CD4-positive, CD25-positive, alpha-beta regulatory T cell (primary cell): Measurements from ENCODE around the gene OR51E1. TPM values are rescaled to one million over a fixed set of nuclear protein-coding genes. Genes with fewer than 3 reads are reported as not detected.

Source experiments
- ATAC-seq, 2 donors: fragments of 150-1000 bp; cut with Tn5 transposase; one replicate each; pipeline ENCODE4 v1.10.0; 2021; ENCODE audit warnings: low read depth in 2 of 2, moderate number of reproducible peaks in 2 of 2, moderate library complexity in 1 of 2
- DNase-seq, 3 donors: peaks; one replicate each; pipeline versions ENCODE4 v3.0.0 to v3.0.0-alpha.2; 2012 to 2022; ENCODE audit warnings: mixed read lengths in 1 of 3
- H3K27ac ChIP-seq: one replicate; pipeline ENCODE4 v1.7.0; 2013; ENCODE audit warnings: mild to moderate bottlenecking, low read length; ENCODE audit not compliant: insufficient read depth, poor library complexity, severe bottlenecking
- H3K27me3 ChIP-seq: one replicate; pipeline ENCODE4 v1.7.0; 2013; ENCODE audit warnings: low read length; ENCODE audit not compliant: control insufficient read depth, insufficient read depth
- H3K36me3 ChIP-seq: one replicate; pipeline ENCODE4 v1.7.0; 2013; ENCODE audit warnings: mild to moderate bottlenecking, low read length, moderate library complexity; ENCODE audit not compliant: control insufficient read depth, insufficient read depth
- H3K4me1 ChIP-seq: 2 replicates; pipeline ENCODE4 v1.7.0; 2013; ENCODE audit warnings: mild to moderate bottlenecking, low read length; ENCODE audit not compliant: insufficient read depth, control insufficient read depth, poor library complexity, severe bottlenecking
- H3K4me3 ChIP-seq: one replicate; pipeline ENCODE4 v1.7.0; 2013; ENCODE audit warnings: low read depth, mild to moderate bottlenecking, low read length, moderate library complexity
- H3K9me3 ChIP-seq, 2 experiments: 1 replicate in 1 of 2; 2 replicates in 1 of 2; pipeline ENCODE4 v1.7.0; 2013; ENCODE audit warnings: low read length in 2 of 2, mild to moderate bottlenecking in 1 of 2, moderate library complexity in 1 of 2; ENCODE audit not compliant: control insufficient read depth in 2 of 2
- H3K27ac Mint-ChIP-seq, 3 donors: one replicate each; pipeline ENCODE4 v1.8.0; 2020 to 2022; ENCODE audit warnings: mild to moderate bottlenecking in 3 of 3, mixed read lengths in 3 of 3, moderate library complexity in 2 of 3
- H3K27me3 Mint-ChIP-seq: one replicate; pipeline ENCODE4 v1.8.0; 2022; ENCODE audit warnings: mild to moderate bottlenecking, mixed read lengths
- H3K36me3 Mint-ChIP-seq: one replicate; pipeline ENCODE4 v1.8.0; 2020; ENCODE audit warnings: mixed read lengths
- H3K4me1 Mint-ChIP-seq, 4 donors: one replicate each; pipeline ENCODE4 v1.8.0; 2020 to 2022; ENCODE audit warnings: mixed read lengths in 4 of 4, mild to moderate bottlenecking in 1 of 4
- H3K4me3 Mint-ChIP-seq, 4 donors: one replicate each; pipeline ENCODE4 v1.8.0; 2020 to 2022; ENCODE audit warnings: mild to moderate bottlenecking in 4 of 4, mixed read lengths in 4 of 4, moderate library complexity in 3 of 4
- H3K9me3 Mint-ChIP-seq, 7 donors: one replicate each; pipeline ENCODE4 v1.8.0; 2020 to 2022; ENCODE audit warnings: mixed read lengths in 7 of 7, mild to moderate bottlenecking in 3 of 7, moderate library complexity in 2 of 7
- polyA plus RNA-seq, 4 donors: library from polyadenylated mRNA; unstranded; fragments of 300-500 nt; fragmentation: Illumina TruSeq; gene quantifications; one replicate each; pipeline ENCODE4 v1.2.3, GENCODE V29; 2021
- total RNA-seq: library from RNA; stranded (reverse); gene quantifications from one replicate; pipeline ENCODE4 v1.2.3, GENCODE V29; 2022

OR51E1 gene
- total and polyA plus RNA-seq, 5 donors from 2014 or later, result not detected

DNA sequence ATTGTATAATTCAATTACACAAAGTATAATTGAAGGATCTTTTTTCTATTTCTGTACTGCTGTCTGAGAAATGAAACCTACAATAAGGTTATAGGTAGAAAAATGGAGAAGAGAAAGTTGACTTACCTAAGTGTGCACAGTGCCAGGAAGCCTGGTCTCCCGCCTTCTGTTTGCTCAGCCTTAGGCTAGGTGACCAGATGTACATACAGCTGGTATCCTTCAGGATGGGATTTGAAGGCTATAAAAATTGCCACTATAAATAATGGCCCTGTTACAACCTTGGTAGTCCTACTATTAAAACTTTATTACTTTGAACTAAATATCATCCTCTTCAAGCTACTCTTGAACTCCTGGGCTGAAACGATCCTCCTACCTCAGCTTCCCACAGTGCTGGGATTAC is 34.2 kb downstream of the OR51E1 start:
- Histone ChIP-seq H3K4me3 (no peak overlapping the region), H3K27me3 (no peaks in the 10 kb centered on the region), H3K4me1 (no peaks in the 10 kb centered on the region), H3K27ac (no peak overlapping the region), H3K9me3 (no peaks in the 10 kb centered on the region), H3K36me3 (no peaks in the 10 kb centered on the region)
- Mint-ChIP-seq H3K9me3 (peaks cover 0 to 4% (median 0%) of the 10 kb centered on the region in 7 donors), H3K36me3 (no peaks in the 10 kb centered on the region), H3K27ac (no peak overlapping the region), H3K27me3 (peaks cover 8% of the 10 kb centered on the region), H3K4me1 (no peaks in the 10 kb centered on the region), H3K4me3 (no peak overlapping the region)
- ATAC-seq, result no peak
- DNase-seq, result no peak

DNA sequence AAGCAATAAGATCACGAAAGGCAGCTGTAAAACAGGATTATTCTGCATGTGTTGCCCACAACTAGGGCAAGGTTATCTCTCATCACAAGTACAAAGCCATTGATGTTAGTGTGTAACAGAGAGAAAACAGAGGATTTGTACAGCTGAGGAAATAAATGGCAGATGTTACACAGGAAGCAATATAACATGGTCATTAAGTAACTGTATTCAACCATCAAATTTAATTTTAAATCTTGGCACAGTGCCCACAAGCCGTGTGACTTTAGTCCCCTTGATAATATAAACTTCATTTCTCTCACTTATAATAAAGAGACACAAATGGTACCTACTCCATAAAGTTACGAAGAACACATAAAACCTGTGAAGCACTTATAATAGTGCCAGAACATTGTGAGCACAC is 36.6 kb downstream of the OR51E1 start:
- no peaks in the 10 kb centered on the region for H3K27me3 ChIP-seq
- Mint-ChIP-seq H3K36me3 (no peaks in the 10 kb centered on the region), H3K9me3 (peaks cover 0 to 4% (median 0%) of the 10 kb centered on the region in 7 donors), H3K4me3 (no peak overlapping the region), H3K4me1 (no peaks in the 10 kb centered on the region), H3K27ac (no peak overlapping the region), H3K27me3 (peaks cover 8% of the 10 kb centered on the region)
- no peak overlapping the region for H3K27ac ChIP-seq
- no peaks in the 10 kb centered on the region for H3K9me3 ChIP-seq
- no peak for ATAC-seq
- no peak for DNase-seq
- no peaks in the 10 kb centered on the region for H3K36me3 ChIP-seq
- no peak overlapping the region for H3K4me3 ChIP-seq
- no peaks in the 10 kb centered on the region for H3K4me1 ChIP-seq

DNA sequence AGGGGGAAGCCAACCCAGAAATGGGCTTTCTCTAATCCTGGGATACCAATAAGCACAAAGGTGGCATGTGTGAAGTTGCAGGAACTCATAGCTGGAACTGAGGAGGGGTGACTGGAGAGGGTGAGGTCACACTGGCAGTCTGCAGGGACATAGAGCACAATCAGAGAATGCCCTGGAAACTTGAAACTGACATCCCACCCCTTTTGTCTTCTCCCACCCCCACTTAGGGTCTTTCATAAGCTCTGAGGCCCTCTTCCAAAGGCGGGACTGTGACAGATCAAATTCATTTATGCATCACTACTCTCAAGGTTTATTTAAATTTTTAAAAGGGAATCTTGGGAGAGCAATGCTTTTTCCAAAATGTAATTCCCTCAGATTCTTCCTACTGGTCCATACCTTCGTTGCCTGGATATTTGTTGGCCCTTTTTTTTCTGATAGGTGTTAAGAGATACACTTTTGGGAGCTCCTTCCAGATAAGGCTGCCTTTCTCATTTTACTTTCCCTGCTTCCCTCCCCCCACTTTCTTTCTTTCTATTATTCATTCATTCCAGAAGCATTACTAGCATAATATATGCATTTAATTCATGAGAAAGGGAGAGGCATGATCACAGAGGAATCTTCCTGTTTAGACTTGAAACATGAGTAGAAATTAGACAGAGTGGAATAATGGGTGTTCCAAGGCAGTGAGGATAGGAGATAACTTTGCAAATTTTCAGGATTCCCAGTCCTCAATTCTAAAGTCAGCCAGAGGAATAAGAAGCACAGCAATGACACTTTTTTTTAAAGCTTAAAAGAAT is 39.0 kb downstream of the OR51E1 start:
- no peak overlapping the region for H3K27ac ChIP-seq
- Mint-ChIP-seq H3K36me3 (no peaks in the 10 kb centered on the region), H3K4me1 (no peaks in the 10 kb centered on the region), H3K27me3 (no peaks in the 10 kb centered on the region), H3K9me3 (peaks cover 0 to 2% (median 0%) of the 10 kb centered on the region in 7 donors), H3K4me3 (no peak overlapping the region), H3K27ac (no peak overlapping the region)
- no peaks in the 10 kb centered on the region for H3K9me3 ChIP-seq
- no peaks in the 10 kb centered on the region for H3K36me3 ChIP-seq
- H3K27me3 ChIP-seq, result peaks cover 4% of the 10 kb centered on the region
- no peak for ATAC-seq
- no peaks in the 10 kb centered on the region for H3K4me1 ChIP-seq
- DNase-seq, result no peak
- H3K4me3 ChIP-seq, result no peak overlapping the region

DNA sequence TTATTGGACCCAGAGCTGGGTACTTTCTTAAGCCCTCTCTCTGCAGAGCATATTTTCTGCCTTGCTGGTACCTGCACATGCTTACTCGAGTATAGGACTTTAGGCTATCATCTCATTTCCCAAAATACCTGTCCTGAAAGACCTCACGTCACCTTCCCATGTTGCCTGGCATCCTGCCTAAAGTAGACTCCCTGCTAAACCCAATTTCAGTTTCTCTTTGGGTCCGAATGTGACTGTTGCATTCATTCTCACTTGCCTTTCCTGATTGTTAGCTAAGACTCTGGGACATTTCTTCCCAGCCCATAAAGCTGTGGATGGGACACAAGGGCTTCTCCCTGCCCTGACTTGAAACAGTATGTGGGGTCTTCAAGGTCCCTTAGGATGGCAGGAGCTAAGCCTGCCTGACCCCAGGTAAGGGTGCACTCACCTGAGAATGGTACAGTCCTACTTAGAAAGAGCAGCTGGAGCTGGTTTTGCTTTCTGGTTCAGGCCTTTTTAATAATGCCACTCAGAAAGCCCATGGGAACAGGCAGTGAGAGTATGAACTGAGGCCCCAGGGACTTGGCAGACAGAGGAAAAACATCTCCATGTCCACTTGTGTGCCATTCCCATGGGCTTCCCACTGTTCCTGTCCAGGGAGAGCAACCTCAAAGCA is 41.0 kb downstream of the OR51E1 start:
- Mint-ChIP-seq H3K9me3 (peaks cover 0 to 2% (median 0%) of the 10 kb centered on the region in 7 donors), H3K27me3 (peaks cover 6% of the 10 kb centered on the region)

DNA sequence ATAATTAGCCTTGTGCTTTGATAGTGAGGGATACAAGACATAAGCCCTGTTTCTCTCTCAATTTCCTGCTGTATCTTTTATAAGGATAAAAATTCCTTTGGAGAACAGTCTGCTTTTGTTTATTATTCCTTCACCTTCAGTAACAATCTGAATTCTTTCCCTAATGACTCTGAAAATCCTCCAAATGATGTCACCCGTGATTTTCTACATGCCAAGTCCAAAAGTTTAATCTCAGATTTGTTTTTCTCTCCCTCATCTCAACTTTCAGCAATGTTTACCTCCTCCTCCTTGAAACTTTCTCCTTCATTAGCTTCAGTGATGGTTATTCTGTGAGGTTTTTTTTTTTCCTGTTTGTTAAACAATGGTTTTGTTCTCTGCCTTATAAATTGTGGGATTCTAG is 51.7 kb downstream of the OR51E1 start:
- H3K27ac ChIP-seq, result no peak overlapping the region
- H3K4me3 ChIP-seq, result no peak overlapping the region
- DNase-seq (no peak), ATAC-seq (no peak)
- no peak overlapping the region for H3K4me3 Mint-ChIP-seq
- H3K9me3 Mint-ChIP-seq, result peaks cover 0 to 3% (median 0%) of the 10 kb centered on the region in 7 donors
- no peaks in the 10 kb centered on the region for H3K4me1 Mint-ChIP-seq
- H3K36me3 ChIP-seq, result no peaks in the 10 kb centered on the region
- H3K9me3 ChIP-seq, result no peaks in the 10 kb centered on the region
- no peaks in the 10 kb centered on the region for H3K36me3 Mint-ChIP-seq
- H3K4me1 ChIP-seq, result no peaks in the 10 kb centered on the region
- no peaks in the 10 kb centered on the region for H3K27me3 ChIP-seq
- H3K27me3 Mint-ChIP-seq, result no peaks in the 10 kb centered on the region
- no peak overlapping the region for H3K27ac Mint-ChIP-seq

More for the DNA sequence above, 41.0 kb downstream of the OR51E1 start:
- H3K27ac Mint-ChIP-seq, result no peak overlapping the region
- H3K4me3 ChIP-seq, result no peak overlapping the region
- H3K4me1 Mint-ChIP-seq, result no peaks in the 10 kb centered on the region
- H3K27me3 ChIP-seq, result peaks cover 4% of the 10 kb centered on the region
- H3K4me1 ChIP-seq, result no peaks in the 10 kb centered on the region
- H3K4me3 Mint-ChIP-seq, result no peak overlapping the region
- DNase-seq (no peak), ATAC-seq (no peak)
- H3K27ac ChIP-seq, result no peak overlapping the region
- H3K9me3 ChIP-seq, result no peaks in the 10 kb centered on the region
- H3K36me3 Mint-ChIP-seq, result no peaks in the 10 kb centered on the region
- no peaks in the 10 kb centered on the region for H3K36me3 ChIP-seq

DNA sequence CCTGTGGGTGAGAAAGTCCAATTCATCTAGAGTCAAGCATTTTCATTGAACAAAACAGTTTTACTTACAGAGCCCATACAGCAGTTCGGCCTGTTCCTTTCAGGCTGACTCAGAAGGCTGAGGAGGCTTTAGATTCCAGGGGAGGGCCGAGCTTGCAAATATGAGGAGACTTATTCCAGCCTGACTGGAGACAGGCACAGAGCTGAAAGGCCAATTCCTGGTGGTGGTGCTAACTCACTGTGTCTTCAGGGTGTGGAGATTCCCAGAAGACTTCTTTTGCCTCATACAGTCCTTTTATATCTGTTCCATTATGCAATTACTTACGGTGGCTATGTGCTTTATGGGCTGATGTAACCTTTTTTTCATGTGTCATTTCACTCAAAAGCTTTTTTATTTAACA is 53.8 kb downstream of the OR51E1 start, which contains the start of gene OR51E2:
TSS of gene OR51E2 (minus strand) at position 269 of the 400 bp plus-strand sequence. CDS start 15,142 bp downstream, outside the sequence.
- H3K4me3 ChIP-seq, result no peak within 1 kb of the TSS
- no peaks in the 10 kb centered on the region for H3K36me3 ChIP-seq
- H3K27ac ChIP-seq, result no peak within 1 kb of the TSS
- Mint-ChIP-seq H3K36me3 (no peaks in the 10 kb centered on the region), H3K4me1 (no peaks in the 10 kb centered on the region), H3K4me3 (no peak within 1 kb of the TSS), H3K27ac (no peak within 1 kb of the TSS), H3K27me3 (no peaks in the 10 kb centered on the region), H3K9me3 (peaks cover 0 to 3% (median 0%) of the 10 kb centered on the region in 7 donors)
- no peaks in the 10 kb centered on the region for H3K4me1 ChIP-seq
- ATAC-seq, result no peak
- no peak for DNase-seq
- no peaks in the 10 kb centered on the region for H3K27me3 ChIP-seq
- no peaks in the 10 kb centered on the region for H3K9me3 ChIP-seq

DNA sequence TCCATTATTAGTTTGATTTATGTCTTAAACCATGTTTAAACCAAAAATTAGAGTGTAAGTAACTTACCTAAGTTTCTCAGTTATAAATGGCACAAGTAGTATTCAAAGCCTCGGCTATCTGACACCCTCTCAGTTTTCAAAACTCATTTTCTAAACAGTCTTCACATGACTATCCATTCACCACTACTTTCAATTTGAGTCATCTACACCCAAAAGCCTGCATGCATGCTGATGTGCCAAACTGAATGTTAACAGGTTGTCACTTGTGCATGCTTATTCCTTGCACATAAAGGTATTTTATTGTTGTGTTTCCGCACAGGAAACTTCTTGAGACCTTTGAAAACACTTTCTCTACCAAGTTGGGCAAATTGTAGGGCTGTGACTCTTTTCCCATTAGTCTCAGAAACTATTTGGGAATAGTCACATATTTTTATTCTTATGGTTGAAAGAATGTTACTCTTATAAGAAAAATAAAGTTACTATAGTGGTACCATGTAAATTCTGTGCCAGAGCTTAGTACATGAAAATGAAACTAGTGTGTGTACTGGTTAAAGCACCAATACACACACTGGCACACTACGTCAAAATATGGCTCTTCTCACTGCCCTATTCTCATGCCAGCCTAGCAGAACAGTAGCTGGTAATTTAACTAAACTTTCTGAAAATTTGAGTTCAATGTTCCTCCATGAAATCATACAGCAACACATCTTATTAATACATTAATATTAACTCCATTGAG is 56.1 kb downstream of the OR51E1 start:
- ATAC-seq, result no peak

More for the DNA sequence above, 56.1 kb downstream of the OR51E1 start:
- H3K4me1 ChIP-seq, result no peaks in the 10 kb centered on the region
- H3K4me1 Mint-ChIP-seq, result no peaks in the 10 kb centered on the region
- H3K9me3 Mint-ChIP-seq, result peaks cover 0 to 3% (median 0%) of the 10 kb centered on the region in 7 donors
- H3K27me3 ChIP-seq, result no peaks in the 10 kb centered on the region
- H3K36me3 Mint-ChIP-seq, result no peaks in the 10 kb centered on the region
- no peaks in the 10 kb centered on the region for H3K9me3 ChIP-seq
- no peak overlapping the region for H3K27ac ChIP-seq
- no peaks in the 10 kb centered on the region for H3K36me3 ChIP-seq
- no peak overlapping the region for H3K4me3 ChIP-seq
- no peak overlapping the region for H3K27ac Mint-ChIP-seq
- no peak overlapping the region for H3K4me3 Mint-ChIP-seq
- peak in 1 of 3 donors; percentile 28 for DNase-seq
- H3K27me3 Mint-ChIP-seq, result no peaks in the 10 kb centered on the region
